Measurements from ENCODE around the gene SNRK.

Gene SNRK

GRCh38 chr3:43372007-43372740, 85.8 kb downstream of the SNRK start:
- DNase-seq (ENCODE audit: low spot score), result no peak

- DNase-seq (ENCODE audit: low spot score), result no peak
These were observed 86.6 kb downstream of the SNRK start for GRCh38 chr3:43372809-43373559.

- no peak for DNase-seq (ENCODE audit: low spot score)
These were observed 87.2 kb downstream of the SNRK start for GRCh38 chr3:43373560-43373928.

GRCh38 chr3:43378066-43378935, 92.0 kb downstream of the SNRK start:
- peak; percentile 51 for DNase-seq (ENCODE audit: low spot score)

- DNase-seq (ENCODE audit: low spot score), result no peak
These were observed 93.0 kb downstream of the SNRK start for GRCh38 chr3:43379343-43379742.

- no peak for DNase-seq (ENCODE audit: low spot score)
These were observed 101.8 kb downstream of the SNRK start for GRCh38 chr3:43388175-43388574.

- DNase-seq (ENCODE audit: low spot score), result no peak
These were observed 102.6 kb downstream of the SNRK start for GRCh38 chr3:43388915-43389314.

GRCh38 chr3:43389388-43390254, 103.3 kb downstream of the SNRK start:
- DNase-seq (ENCODE audit: low spot score), result no peak

GRCh38 chr3:43390255-43390588, 103.9 kb downstream of the SNRK start:
- no peak for DNase-seq (ENCODE audit: low spot score)

GRCh38 chr3:43391621-43392020, 105.3 kb downstream of the SNRK start:
- no peak for DNase-seq (ENCODE audit: low spot score)

- no peak for DNase-seq (ENCODE audit: low spot score)
These were observed 107.8 kb downstream of the SNRK start for GRCh38 chr3:43394041-43394554.

- DNase-seq (ENCODE audit: low spot score), result no peak
These were observed 112.7 kb downstream of the SNRK start for GRCh38 chr3:43399034-43399433.

GRCh38 chr3:43400167-43400566, 113.8 kb downstream of the SNRK start:
- DNase-seq (ENCODE audit: low spot score), result no peak
